ENCODE results near the gene INTS13. TPM values are rescaled to one million over a fixed set of nuclear protein-coding genes. Genes with fewer than 3 reads are reported as not detected.

Gene INTS13
- total RNA-seq, 1 donor from 2014 or later = 23.3 TPM

DNA sequence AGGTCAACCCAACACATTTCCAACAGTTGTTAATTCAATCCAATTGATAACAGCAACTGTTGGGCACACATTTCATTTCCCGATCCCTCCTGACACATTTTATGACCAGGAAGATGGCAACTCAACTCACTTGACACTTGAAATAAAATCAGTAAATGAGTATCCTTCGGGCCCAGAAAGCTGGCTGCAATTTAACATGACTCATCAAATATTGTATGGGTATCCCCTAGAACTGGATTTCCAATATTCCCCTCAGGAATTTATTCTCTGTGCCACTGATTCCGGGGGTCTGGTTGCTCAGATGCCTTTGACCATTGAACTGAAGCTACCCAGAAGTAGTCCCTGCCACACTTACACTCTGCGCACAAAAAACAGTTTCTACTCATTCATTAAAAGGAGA lies 42.1 kb downstream of the INTS13 start:
- DNase-seq (ENCODE audit: low spot score) = no peak
- Mint-ChIP-seq H3K4me1 (ENCODE audit: low read depth) (no peaks in the 10 kb centered on the region), H3K27ac (ENCODE audit: unreplicated experiment) (no peak overlapping the region), H3K9me3 (ENCODE audit: low read depth) (no peaks in the 10 kb centered on the region), H3K4me3 (ENCODE audit: unreplicated experiment) (no peak overlapping the region), H3K36me3 (ENCODE audit: low read depth) (peaks cover 15% of the 10 kb centered on the region), H3K27me3 (ENCODE audit: low read depth) (no peaks in the 10 kb centered on the region)
- no peak for TF ChIP-seq CTCF (IDR thresholded peaks at IDR 0.05)

GRCh38 chr12:26891704-26892103 lies 46.1 kb downstream of the INTS13 start:
- Mint-ChIP-seq H3K4me3 (ENCODE audit: unreplicated experiment) (no peak overlapping the region), H3K9me3 (ENCODE audit: low read depth) (no peaks in the 10 kb centered on the region), H3K27me3 (ENCODE audit: low read depth) (no peaks in the 10 kb centered on the region), H3K4me1 (ENCODE audit: low read depth) (no peaks in the 10 kb centered on the region), H3K27ac (ENCODE audit: unreplicated experiment) (no peak overlapping the region), H3K36me3 (ENCODE audit: low read depth) (no peaks in the 10 kb centered on the region)
- TF ChIP-seq CTCF (IDR thresholded peaks at IDR 0.05) = no peak
- DNase-seq (ENCODE audit: low spot score) = no peak

- TF ChIP-seq CTCF (IDR thresholded peaks at IDR 0.05) = no peak
- Mint-ChIP-seq H3K36me3 (ENCODE audit: low read depth) (no peaks in the 10 kb centered on the region), H3K4me3 (ENCODE audit: unreplicated experiment) (no peak overlapping the region), H3K27me3 (ENCODE audit: low read depth) (no peaks in the 10 kb centered on the region), H3K27ac (ENCODE audit: unreplicated experiment) (no peak overlapping the region), H3K9me3 (ENCODE audit: low read depth) (no peaks in the 10 kb centered on the region), H3K4me1 (ENCODE audit: low read depth) (no peaks in the 10 kb centered on the region)
- DNase-seq (ENCODE audit: low spot score) = no peak
Measured at GRCh38 chr12:26890784-26891183, 47.0 kb downstream of the INTS13 start.

DNA sequence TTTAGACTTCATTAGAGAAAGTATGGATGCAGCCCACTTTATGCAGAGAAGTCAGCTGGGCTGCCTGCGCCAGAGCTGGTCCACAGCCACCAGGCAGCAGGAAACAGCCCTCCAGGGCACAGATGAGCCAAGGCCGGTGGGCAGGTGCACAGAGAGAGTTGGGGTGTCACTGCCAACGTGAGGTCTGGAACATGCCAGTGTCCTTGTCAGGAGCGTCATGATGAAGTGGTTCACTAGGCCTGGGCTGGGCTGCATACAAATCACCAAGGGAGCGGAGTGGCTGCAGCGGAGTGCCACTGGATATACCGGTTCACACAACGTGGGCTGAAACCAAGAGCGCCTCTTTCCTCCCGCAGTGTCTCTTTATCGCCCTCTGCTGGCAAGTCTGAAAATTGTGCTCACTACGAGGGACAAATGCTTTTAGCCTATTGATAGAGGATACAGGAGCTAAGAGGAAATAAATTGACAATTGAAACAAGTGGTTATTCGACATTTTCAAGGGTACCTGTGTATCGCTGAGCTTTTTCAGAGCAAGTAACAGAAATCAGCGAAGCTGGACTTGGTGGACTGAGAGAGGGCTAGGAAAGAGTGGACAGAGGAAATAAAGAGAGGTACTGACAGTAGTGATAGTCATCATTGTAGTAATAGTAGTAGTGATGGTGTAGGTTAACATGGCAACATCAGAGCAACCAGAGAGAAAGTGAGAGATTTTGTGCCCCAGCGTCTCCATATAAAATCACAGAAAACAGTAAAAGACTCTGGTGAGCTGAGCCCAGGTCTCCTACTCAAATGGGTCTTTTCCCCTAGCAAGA lies 52.8 kb downstream of the INTS13 start:
- H3K4me3 Mint-ChIP-seq (ENCODE audit: unreplicated experiment) = peak overlapping the region; percentile 24
- peaks cover 3% of the 10 kb centered on the region for H3K36me3 Mint-ChIP-seq (ENCODE audit: low read depth)
- peaks cover 2% of the 10 kb centered on the region for H3K27me3 Mint-ChIP-seq (ENCODE audit: low read depth)
- H3K9me3 Mint-ChIP-seq (ENCODE audit: low read depth) = peaks cover 5% of the 10 kb centered on the region
- DNase-seq (ENCODE audit: low spot score) = no peak
- TF ChIP-seq CTCF (IDR thresholded peaks at IDR 0.05) = peak; percentile 94
- H3K27ac Mint-ChIP-seq (ENCODE audit: unreplicated experiment) = no peak overlapping the region
- H3K4me1 Mint-ChIP-seq (ENCODE audit: low read depth) = peaks cover 7% of the 10 kb centered on the region

GRCh38 chr12:26880625-26881024 lies 57.2 kb downstream of the INTS13 start:
- Mint-ChIP-seq H3K27me3 (ENCODE audit: low read depth) (peaks cover 2% of the 10 kb centered on the region), H3K4me1 (ENCODE audit: low read depth) (peaks cover 14% of the 10 kb centered on the region), H3K27ac (ENCODE audit: unreplicated experiment) (no peak overlapping the region), H3K36me3 (ENCODE audit: low read depth) (peaks cover 5% of the 10 kb centered on the region), H3K4me3 (ENCODE audit: unreplicated experiment) (no peak overlapping the region), H3K9me3 (ENCODE audit: low read depth) (peaks cover 17% of the 10 kb centered on the region)
- no peak for TF ChIP-seq CTCF (IDR thresholded peaks at IDR 0.05)
- DNase-seq (ENCODE audit: low spot score) = no peak

Measured in chondrocyte (in vitro differentiated cells).